IPS-20b (cell line): ENCODE data around the gene PRDX4.
"Not testable (repeated sequence)": the region's sequence is repeated elsewhere in the genome, so short reads cannot be mapped to it uniquely, and the experiment has no call there.

Experiments used
- H3K27ac ChIP-seq: one replicate; pipeline ENCODE4 v1.5.1; 2013; ENCODE audit warnings: low read length
- H3K27me3 ChIP-seq: 2 replicates; pipeline ENCODE4 v1.6.1; 2013; ENCODE audit warnings: mild to moderate bottlenecking, low read length, inconsistent platforms; ENCODE audit not compliant: insufficient read depth
- H3K36me3 ChIP-seq: 2 replicates; pipeline ENCODE4 v1.6.1; 2013; ENCODE audit warnings: low read depth, mild to moderate bottlenecking, inconsistent platforms, low read length, moderate library complexity; ENCODE audit not compliant: insufficient read depth
- H3K4me1 ChIP-seq: 2 replicates; pipeline ENCODE4 v1.6.1; 2013; ENCODE audit warnings: mild to moderate bottlenecking, control low read depth, inconsistent platforms, low read length, moderate library complexity; ENCODE audit not compliant: insufficient read depth
- H3K4me3 ChIP-seq: 2 replicates; pipeline ENCODE4 v1.5.1; 2013; ENCODE audit warnings: mild to moderate bottlenecking, low read length, inconsistent platforms
- H3K9ac ChIP-seq: 2 replicates; pipeline ENCODE4 v1.6.1; 2013; ENCODE audit warnings: low read depth, mild to moderate bottlenecking, inconsistent platforms, low read length, moderate library complexity
- H3K9me3 ChIP-seq: 2 replicates; pipeline ENCODE4 v1.6.1; 2013; ENCODE audit warnings: mild to moderate bottlenecking, low read depth, low read length, inconsistent platforms; ENCODE audit not compliant: insufficient read depth

Gene PRDX4

DNA sequence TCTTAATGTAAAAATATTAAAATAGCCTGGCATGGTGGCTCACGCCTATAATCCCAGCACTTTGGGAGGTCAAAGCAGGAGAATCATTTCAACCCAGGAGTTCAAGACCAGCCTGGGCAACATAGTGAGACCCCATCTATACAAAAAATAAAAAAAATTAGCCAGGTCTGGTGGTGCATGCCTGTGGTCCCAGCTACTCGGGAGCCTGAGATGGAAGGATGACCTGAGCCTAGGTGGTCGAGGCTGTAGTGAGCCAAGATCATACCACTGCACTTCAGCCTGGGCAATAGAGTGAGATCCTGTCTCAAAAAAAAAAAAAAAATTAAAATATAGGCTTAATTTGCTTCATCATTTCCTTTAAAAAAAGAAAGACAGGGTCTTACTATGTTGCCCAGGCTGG lies 9.2 kb downstream of the PRDX4 start:
- not testable (repeated sequence) for H3K4me3 ChIP-seq, H3K27ac ChIP-seq, H3K9ac ChIP-seq, H3K9me3 ChIP-seq, H3K4me1 ChIP-seq, H3K27me3 ChIP-seq
- H3K36me3 ChIP-seq: peaks cover 62% of the 10 kb centered on the region

DNA sequence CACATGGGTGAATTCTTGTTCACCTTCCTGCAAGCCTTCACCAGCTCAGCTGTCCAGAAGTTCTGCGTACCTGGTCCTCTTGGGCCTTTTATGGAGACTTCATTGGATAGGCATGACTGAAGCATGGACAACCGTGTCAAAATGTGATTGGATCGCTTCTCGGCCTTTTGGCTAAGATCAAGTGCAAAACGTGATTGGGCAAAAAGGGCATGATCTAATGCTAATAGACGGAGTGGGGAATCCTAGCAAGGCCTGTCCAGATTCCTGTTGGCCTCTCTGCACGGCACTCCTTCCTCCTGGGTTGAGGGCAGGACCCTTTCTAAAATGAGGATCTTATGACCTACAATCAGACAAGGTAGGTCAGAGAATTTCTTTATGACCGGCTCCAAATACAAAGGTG lies 24.9 kb downstream of the PRDX4 start:
- no peaks in the 10 kb centered on the region for H3K4me1 ChIP-seq
- H3K4me3 ChIP-seq: no peak overlapping the region
- no peaks in the 10 kb centered on the region for H3K27me3 ChIP-seq
- H3K36me3 ChIP-seq: no peaks in the 10 kb centered on the region
- H3K27ac ChIP-seq: no peak overlapping the region
- no peak overlapping the region for H3K9ac ChIP-seq
- H3K9me3 ChIP-seq: no peaks in the 10 kb centered on the region

DNA sequence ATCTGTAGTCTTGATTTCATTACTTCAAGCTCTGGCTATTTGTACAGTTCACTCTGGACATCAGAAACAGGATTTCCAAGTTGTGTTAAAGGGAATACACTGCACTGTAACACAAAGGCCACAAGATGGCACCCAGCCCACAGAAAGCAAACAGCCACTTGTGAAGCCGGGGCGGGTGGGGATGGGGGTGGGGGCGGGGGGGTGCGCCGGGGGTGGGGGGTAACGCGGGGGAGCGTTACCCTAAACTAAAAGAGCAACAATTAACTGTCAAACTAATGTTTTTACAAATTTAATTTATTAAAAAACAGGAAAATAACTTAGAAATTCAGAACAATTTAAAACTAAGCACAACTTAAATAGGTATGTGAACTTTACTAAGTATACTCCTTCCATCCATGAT lies 27.3 kb downstream of the PRDX4 start:
- Histone ChIP-seq H3K27ac (no peak overlapping the region), H3K9ac (no peak overlapping the region), H3K4me3 (no peak overlapping the region)

DNA sequence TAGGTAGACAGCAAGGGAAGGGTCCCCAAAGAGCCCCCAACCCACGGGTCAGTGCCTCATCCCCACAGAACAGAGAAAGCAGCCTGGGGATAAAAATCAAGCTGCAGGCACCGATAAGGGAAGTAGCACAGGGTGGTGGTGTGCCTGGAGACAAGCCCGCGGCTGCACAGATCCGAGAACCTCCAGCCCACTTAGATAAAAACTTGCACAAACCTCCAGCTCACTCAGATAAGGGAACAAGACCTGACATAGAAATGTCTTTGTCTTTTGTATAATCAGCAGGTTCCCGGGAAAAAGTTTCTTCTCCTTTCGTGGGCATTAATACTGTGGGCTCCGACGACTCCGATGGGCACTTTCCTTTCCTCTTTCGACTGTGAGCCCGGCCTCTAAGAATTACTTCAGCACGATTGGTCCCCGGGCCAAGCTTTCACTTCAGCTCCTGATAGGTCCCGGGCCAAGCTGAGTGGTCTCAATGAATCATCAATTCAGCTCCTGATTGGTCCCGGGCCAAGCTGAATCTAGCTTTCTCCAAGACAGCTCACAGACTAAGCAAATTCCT lies 32.4 kb downstream of the PRDX4 start:
- H3K4me1 ChIP-seq: no peaks in the 10 kb centered on the region
- H3K27ac ChIP-seq: no peak overlapping the region
- no peaks in the 10 kb centered on the region for H3K9me3 ChIP-seq
- no peaks in the 10 kb centered on the region for H3K27me3 ChIP-seq
- peaks cover 16% of the 10 kb centered on the region for H3K36me3 ChIP-seq
- no peak overlapping the region for H3K4me3 ChIP-seq
- H3K9ac ChIP-seq: no peak overlapping the region

More for the DNA sequence above, 27.3 kb downstream of the PRDX4 start:
- no peaks in the 10 kb centered on the region for H3K36me3 ChIP-seq
- H3K4me1 ChIP-seq: no peaks in the 10 kb centered on the region
- no peaks in the 10 kb centered on the region for H3K9me3 ChIP-seq
- H3K27me3 ChIP-seq: no peaks in the 10 kb centered on the region

DNA sequence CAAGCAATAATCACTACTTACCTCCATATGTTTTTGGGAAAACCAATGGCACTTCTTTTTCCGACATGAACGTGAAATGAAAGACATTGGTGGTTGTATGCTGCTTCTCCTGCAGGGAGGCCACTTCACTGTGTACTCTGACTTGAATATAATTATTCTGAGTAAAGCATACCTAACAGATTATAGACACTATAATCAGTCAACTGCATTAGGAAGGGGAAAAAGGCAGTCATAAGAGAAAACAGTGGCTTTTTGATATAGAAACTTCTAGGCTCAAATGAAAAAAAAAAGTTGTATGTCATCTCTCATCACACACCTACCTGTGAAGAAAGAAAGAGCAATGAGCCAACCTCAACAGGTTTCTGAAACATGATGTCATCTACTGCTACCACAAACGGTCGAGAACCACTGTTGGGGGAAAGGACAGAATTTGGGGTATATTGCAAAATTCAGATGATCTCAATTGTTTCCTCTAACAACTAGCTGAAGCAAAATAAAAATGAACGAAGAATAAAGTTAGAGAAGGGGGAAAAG lies 37.4 kb downstream of the PRDX4 start:
- no peak overlapping the region for H3K9ac ChIP-seq
- peaks cover 44% of the 10 kb centered on the region for H3K36me3 ChIP-seq
- no peaks in the 10 kb centered on the region for H3K27me3 ChIP-seq
- H3K4me3 ChIP-seq: no peak overlapping the region
- H3K27ac ChIP-seq: no peak overlapping the region
- no peaks in the 10 kb centered on the region for H3K9me3 ChIP-seq
- no peaks in the 10 kb centered on the region for H3K4me1 ChIP-seq

DNA sequence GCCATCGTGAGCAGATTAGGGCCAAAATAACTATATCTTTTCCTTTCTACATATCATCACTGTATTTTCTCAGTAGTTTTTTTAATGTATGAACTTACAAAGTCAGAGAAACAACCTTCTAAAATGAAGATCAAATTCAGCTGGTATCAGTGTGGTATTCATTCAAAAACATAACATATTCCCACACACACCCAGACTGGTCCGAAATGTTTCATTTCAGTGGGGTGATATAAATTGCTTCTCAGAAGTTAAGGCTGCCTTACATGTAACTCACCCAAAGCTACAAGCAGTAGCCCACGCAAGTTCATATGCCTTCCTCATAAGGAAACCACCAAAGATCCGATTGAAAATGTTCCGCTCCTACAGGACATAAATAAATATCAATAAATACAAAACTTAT lies 37.9 kb downstream of the PRDX4 start:
- H3K36me3 ChIP-seq: peaks cover 44% of the 10 kb centered on the region
- H3K4me3 ChIP-seq: no peak overlapping the region
- H3K9me3 ChIP-seq: no peaks in the 10 kb centered on the region
- H3K27ac ChIP-seq: no peak overlapping the region
- no peak overlapping the region for H3K9ac ChIP-seq
- H3K4me1 ChIP-seq: no peaks in the 10 kb centered on the region
- H3K27me3 ChIP-seq: no peaks in the 10 kb centered on the region

DNA sequence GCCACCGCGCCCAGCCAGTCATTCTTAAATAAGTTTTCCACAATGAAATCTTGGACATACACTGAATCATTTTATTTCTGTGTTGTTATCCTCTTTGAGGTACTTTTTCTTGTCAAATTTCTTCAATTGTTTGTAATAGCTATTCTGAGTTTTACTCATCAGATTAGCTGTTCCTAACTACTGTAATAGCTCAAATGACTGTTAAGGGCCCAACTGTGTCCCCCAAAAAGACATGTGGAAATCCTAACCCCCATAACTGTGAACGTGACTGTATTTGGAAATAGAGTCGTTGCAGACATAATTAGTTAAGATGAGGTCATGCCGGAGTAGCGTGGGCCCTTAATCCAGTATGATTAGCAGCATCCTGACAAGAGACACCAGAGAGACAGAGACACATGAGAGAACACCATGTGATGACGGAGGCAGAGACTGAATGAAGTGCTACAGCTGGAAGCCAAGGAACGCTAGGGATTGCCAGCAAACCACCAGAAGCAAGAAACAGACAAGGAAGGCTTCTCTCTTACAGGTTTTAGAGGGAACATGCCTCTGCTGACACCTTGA lies 52.9 kb downstream of the PRDX4 start:
- no peak overlapping the region for H3K4me3 ChIP-seq
- no peak overlapping the region for H3K9ac ChIP-seq
- no peaks in the 10 kb centered on the region for H3K27me3 ChIP-seq
- 0 out of 2 replicates have a peak, but pooled peaks cover 3% of the 10 kb centered on the region for H3K4me1 ChIP-seq
- H3K36me3 ChIP-seq: peaks cover 24% of the 10 kb centered on the region
- no peaks in the 10 kb centered on the region for H3K9me3 ChIP-seq
- H3K27ac ChIP-seq: no peak overlapping the region

DNA sequence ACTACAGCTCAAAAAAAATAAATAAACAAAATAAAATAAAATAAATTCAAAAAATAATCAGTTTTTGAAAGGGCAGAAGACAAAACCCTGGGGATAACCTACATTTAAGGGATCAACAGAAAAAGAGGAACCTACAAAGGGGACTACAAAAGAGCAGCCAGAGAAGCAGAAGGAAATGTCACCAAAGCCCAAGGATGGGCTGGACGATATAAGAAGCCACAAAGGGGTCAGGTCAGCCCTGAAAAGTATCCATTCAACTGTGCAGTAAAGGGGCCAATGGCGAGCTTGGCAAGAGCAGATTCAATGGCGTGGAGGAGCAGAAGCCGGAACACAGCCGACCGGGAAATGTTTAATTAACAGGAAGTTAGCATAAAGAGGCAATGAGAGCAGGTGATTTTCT lies 58.9 kb downstream of the PRDX4 start:
- Histone ChIP-seq H3K27ac (no peak overlapping the region), H3K4me1 (no peaks in the 10 kb centered on the region), H3K36me3 (peaks cover 30% of the 10 kb centered on the region), H3K4me3 (no peak overlapping the region), H3K9me3 (no peaks in the 10 kb centered on the region), H3K27me3 (no peaks in the 10 kb centered on the region), H3K9ac (no peak overlapping the region)

DNA sequence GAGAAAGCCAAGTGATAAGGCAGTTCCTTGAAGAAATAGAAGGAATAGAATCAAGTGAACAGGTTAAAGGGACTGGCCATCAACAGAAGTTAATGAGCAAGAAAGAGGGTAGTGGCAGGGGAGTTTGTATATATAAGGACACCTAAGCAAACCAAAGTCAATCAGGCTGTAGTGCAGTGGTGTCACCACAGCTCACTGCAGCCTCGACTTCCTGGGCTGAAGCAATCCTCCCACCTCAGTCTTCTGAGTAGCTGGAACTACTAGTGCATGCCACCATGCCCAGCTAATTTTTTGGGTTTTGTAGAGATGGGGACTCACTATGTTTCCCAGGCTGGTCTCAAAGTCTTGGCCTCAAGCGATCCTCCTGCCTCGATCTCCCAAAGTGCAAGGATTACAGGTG lies 59.9 kb downstream of the PRDX4 start:
- Histone ChIP-seq H3K4me1 (no peaks in the 10 kb centered on the region), H3K27me3 (no peaks in the 10 kb centered on the region), H3K9me3 (no peaks in the 10 kb centered on the region), H3K36me3 (peaks cover 27% of the 10 kb centered on the region), H3K4me3 (no peak overlapping the region), H3K9ac (no peak overlapping the region), H3K27ac (no peak overlapping the region)

DNA sequence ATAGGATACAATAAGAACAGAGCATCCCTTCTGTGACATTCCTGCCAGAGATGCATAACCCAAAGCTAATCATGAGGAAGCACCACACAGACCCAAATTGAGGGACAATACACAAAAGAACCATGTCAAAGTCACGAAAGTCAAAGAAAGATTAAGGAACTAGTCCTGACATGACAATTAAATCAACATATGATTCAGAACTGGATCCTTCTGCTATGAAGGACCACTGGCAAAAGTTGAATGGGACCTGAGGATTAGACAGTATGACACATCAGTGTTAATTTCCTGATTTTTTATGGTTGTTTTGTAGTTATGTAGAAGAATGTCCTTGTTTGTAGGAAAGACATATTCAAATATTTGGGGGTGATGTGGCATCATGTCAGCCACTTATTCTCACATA lies 61.9 kb downstream of the PRDX4 start:
- no peaks in the 10 kb centered on the region for H3K27me3 ChIP-seq
- no peaks in the 10 kb centered on the region for H3K9me3 ChIP-seq
- no peaks in the 10 kb centered on the region for H3K4me1 ChIP-seq
- H3K27ac ChIP-seq: no peak overlapping the region
- no peak overlapping the region for H3K9ac ChIP-seq
- peaks cover 34% of the 10 kb centered on the region for H3K36me3 ChIP-seq
- H3K4me3 ChIP-seq: no peak overlapping the region

DNA sequence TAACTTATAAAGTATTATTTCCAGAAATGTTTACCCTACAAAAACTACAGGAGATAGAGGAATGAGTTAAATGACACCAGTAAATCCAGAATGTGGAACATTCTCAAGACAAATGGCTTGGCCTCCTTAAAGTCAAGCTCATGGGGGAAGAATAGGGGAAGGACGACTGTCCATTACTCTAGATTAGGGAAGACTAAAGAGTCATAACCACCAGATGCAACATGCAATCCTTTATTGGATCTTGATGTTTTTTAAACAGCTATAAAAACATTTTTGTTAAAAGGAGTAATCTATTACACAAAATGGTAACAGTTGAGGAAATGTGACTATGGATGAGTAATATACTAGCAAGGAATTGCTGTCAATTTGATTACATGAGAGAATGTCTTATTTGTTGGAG lies 64.7 kb downstream of the PRDX4 start:
- Histone ChIP-seq H3K36me3 (peaks cover 34% of the 10 kb centered on the region), H3K9ac (no peak overlapping the region), H3K27ac (no peak overlapping the region), H3K4me3 (no peak overlapping the region), H3K27me3 (no peaks in the 10 kb centered on the region), H3K4me1 (no peaks in the 10 kb centered on the region), H3K9me3 (no peaks in the 10 kb centered on the region)

DNA sequence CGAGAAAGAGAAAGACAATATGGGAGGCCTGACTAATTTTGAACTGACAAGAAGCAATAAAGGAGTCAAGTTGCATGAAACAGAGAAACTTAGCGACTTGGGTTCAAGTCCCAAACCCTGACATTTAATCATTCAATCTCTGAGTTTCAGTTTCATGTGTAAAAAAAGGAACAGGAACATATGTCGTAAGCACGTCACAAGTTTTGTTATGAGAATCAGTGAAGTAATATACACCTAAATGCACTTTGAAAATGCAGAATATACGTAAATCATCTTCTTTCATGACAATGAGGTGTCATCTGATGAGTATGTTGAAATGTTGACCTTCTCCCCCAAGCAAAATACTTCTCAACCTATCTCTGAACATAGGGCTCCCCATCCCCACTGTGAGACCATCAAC lies 65.4 kb downstream of the PRDX4 start:
- Histone ChIP-seq H3K27ac (no peak overlapping the region), H3K4me3 (no peak overlapping the region)

More for the DNA sequence above, 65.4 kb downstream of the PRDX4 start:
- Histone ChIP-seq H3K4me1 (no peaks in the 10 kb centered on the region), H3K9ac (no peak overlapping the region), H3K27me3 (no peaks in the 10 kb centered on the region), H3K9me3 (no peaks in the 10 kb centered on the region), H3K36me3 (peaks cover 34% of the 10 kb centered on the region)
